IPS-18c (cell line): Measurements from ENCODE around the gene TRIM8.

Source experiments
- H3K4me3 ChIP-seq: 2 replicates; pipeline ENCODE4 v1.7.0; 2013; ENCODE audit warnings: low read depth, mild to moderate bottlenecking, low read length, moderate library complexity; ENCODE audit not compliant: insufficient read depth
- H3K9me3 ChIP-seq: one replicate; pipeline ENCODE4 v1.6.1; 2013; ENCODE audit warnings: mild to moderate bottlenecking, low read length, moderate library complexity; ENCODE audit not compliant: control insufficient read depth, insufficient read depth

The TRIM8 gene

GRCh38 chr10:102643336-102644065, 778 bp upstream of the TRIM8 start:
- Histone ChIP-seq H3K9me3 (no peaks in the 10 kb centered on the region), H3K4me3 (peak overlapping the region; percentile 89)

GRCh38 chr10:102644646-102645387, 538 bp downstream of the TRIM8 start:
- Histone ChIP-seq H3K4me3 (peak overlapping the region; percentile 89), H3K9me3 (no peaks in the 10 kb centered on the region)

DNA sequence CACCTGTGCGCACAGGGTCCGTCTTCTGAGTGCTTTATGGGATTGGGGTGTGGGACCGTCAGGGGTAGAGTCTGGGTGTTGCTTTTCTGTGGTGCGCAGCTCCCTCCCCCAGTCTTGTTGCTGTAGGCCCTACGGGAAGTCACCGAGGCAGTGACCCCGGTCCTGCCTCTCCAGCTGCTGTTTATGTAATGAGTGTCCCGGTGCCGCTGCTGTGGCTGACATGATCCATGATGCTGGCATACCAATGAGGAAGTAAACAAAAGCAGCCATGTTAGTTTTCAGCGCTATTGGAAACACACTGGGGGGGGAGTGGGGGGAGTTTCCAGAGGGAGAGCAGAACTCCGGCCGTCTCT, 1.1 kb downstream of the TRIM8 start:
- Histone ChIP-seq H3K4me3 (peak overlapping the region; percentile 89), H3K9me3 (no peaks in the 10 kb centered on the region)

DNA sequence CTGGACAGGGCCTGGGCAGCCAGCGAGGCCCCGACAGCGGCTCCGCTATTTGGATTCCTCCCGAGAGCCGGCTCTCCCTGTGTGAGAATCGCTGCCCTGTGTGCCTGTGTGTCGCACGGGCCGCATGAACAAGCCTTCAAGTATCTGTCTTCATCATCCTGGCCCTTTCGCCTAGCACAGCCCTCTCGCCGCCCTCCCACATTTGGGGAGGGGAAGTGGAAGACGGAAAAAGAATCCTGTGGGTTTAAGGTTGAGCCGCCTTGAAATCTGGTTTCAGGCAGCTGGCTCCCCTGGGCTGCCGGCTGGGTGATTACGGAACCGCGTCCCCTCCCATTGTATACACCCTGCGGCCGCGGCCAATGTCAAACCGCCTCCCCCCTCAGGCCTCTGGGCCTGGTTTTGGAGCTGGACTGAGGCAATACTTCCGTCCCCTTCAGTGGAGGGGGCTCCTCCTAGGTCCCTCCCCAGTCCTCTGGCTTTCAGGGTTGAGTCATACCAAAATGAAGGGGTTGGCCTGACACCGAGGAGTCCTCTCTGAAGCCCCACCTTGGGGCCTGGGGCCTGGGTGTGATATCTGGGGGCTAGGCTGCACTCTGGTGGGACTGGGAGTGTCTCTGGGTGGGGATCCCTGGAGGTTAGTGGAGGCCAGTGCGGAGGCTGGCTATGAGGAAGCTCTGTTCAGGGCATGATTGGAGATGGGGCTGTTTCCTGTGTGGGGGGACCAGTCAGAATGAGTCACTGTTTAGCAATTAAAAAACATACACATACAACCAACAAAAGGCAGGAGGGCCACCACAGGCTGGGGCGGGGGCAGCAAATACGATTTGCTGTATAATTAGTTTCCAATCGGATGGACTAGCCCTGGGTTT, 1.7 kb downstream of the TRIM8 start:
- Histone ChIP-seq H3K9me3 (no peaks in the 10 kb centered on the region), H3K4me3 (peak overlapping the region; percentile 89)

GRCh38 chr10:102646610-102647442, 2.5 kb downstream of the TRIM8 start:
- peak overlapping the region; percentile 89 for H3K4me3 ChIP-seq
- no peaks in the 10 kb centered on the region for H3K9me3 ChIP-seq

DNA sequence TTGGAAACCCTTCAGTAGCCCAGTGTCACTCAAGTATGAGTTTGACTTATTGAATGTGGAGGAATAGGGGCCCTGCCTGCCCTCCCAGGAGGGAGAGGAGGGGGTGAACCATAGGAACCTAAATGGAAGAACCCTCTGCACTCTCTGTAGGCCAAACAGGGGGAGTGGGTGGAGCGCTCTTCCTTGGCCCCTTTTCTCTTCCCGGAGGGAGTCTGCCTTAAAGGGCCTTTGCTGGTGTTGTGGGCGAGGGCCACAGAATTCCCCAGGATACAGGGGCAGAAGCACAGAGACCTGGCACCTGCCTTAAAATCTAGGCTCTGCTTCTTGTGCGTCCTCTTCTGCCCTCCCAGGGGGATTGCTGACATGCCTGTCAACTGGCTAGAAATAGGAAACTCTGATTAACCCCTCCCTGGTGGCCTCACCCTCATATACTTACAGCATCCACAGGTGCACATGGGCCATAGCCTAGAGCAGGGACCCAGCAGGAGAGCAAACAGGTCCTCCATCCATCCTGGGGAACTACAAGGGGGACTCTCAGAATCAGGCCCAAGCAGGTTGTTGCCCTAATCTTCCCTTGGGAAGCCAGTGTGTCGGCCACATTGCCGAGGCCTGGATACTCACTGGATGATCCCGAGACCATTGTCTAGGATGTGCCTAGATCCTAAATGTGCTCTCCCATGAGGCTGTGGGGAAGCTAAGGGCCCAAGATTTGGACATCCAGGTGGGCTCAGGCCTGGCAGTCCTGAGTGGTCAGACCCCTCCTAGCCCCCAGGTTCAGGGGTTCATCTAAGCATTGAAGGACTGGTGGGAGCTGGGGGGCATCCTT, 3.4 kb downstream of the TRIM8 start:
- Histone ChIP-seq H3K9me3 (no peaks in the 10 kb centered on the region), H3K4me3 (peak overlapping the region; percentile 15; the same call in 1 of the 2 replicates)

DNA sequence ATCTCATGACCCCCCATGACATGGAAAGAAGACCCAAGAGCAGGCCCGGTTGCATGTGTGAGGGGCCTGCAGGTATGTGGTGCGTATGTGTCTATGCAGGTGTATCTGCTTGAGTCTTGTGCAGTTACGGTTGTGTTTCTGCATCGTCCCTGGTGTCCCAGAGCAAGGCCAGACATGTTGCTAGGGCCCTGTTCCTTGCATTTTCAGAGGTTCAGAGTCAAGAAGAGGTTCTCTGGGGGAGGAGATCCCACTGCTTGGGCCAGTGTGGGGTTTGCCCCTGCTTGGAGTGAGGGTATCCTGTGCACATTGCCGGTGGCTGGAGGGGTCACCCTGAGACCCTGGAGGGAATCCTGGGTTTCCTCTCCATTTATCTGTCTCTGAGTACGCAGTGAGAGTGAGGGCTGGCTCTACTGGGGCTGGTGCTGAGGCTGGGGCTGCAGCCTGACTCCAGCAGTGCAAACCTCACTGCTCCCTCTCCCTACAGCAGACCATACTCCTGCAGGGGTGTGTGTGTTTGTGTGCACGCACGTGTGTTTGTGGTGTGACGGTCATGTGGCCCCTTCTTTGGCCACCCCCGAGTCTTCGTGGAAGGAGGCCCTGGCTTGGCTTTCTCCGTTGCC, 4.1 kb downstream of the TRIM8 start:
- Histone ChIP-seq H3K9me3 (no peaks in the 10 kb centered on the region), H3K4me3 (peak overlapping the region; percentile 15; the same call in 1 of the 2 replicates)

- no peak overlapping the region; the same call in 1 of the 2 replicates for H3K4me3 ChIP-seq
- H3K9me3 ChIP-seq: no peaks in the 10 kb centered on the region
Measured at GRCh38 chr10:102648889-102649796, 4.9 kb downstream of the TRIM8 start.

GRCh38 chr10:102649797-102650654, 5.7 kb downstream of the TRIM8 start:
- H3K9me3 ChIP-seq: no peaks in the 10 kb centered on the region
- no peak overlapping the region; the same call in 1 of the 2 replicates for H3K4me3 ChIP-seq

DNA sequence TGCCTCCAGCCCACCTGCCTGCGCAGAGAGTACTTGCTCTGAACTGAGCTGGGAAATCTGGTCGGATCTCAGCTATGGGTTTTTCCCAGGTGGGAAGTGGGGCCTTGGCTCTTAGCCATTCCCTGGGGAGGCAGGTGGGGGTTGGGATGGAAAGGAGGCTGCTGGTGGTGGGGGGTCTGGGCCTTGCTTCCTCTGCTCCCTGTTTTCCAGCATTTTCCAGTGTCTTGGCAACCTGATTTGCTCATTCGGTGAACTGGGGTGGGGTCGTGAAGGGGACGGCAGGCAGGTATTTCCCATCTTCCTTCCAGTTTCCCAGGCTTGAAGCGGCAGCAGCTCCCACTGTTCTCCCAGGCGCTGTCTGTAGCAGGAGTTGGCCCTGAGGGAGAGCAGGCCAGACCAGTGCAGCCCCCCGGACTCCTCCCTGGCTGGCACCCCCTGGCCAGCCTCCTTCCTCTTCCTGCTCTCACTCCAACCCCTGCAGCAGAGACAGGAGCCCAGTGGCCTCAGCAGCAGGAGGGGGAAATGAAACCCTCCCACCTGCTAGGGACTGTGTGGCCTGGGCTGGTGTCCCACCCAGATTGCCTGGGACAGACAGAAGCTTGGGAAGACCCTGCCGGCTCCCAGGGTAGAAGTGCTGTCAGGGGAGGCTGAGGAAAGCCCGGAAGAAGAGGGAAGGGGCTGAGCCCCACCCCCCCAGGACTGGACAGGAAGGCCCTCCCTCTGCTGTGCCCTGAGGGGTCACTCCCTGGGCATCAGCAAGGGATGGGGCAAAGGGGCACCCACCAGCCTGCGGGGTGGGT, 6.6 kb downstream of the TRIM8 start:
- Histone ChIP-seq H3K4me3 (no peak overlapping the region), H3K9me3 (no peaks in the 10 kb centered on the region)

- H3K4me3 ChIP-seq: no peak overlapping the region
- no peaks in the 10 kb centered on the region for H3K9me3 ChIP-seq
Measured at GRCh38 chr10:102651455-102652169, 7.3 kb downstream of the TRIM8 start.

- H3K9me3 ChIP-seq: no peaks in the 10 kb centered on the region
- no peak overlapping the region for H3K4me3 ChIP-seq
Measured at GRCh38 chr10:102652170-102652916, 8.1 kb downstream of the TRIM8 start.
